ENCODE data around the gene TBX2.
"Not testable (repeated sequence)": the region's sequence is repeated elsewhere in the genome, so short reads cannot be mapped to it uniquely, and the experiment has no call there.

TBX2 gene

GRCh38 chr17:61399131-61400065 lies at the start of gene TBX2:
Gene TBX2 (plus strand): TSS chr17:61399843. CDS start chr17:61400177, 334 bp downstream.
- no peak for DNase-seq (ENCODE audit: low read depth in 2 of 2)

GRCh38 chr17:61351745-61352407 lies 47.8 kb upstream of the TBX2 start:
- no peak for DNase-seq (ENCODE audit: low read depth in 2 of 2)

DNA sequence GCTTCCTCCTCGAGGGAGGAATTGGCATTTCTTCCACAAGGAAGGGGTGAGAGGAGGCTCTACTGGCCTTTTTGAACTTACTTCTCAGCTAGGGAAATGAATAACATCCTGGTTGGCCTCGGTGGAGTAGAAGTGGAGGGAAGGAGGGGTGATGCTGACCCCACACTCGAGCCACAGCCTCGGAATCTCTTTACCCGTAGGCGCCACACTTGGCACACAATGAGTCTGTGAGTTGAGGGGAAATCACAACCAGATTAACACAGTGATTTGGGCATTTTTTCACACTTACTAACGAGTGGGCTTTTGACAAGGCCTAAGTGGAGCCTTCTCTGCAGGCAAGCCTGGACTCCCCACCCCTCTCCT lies 47.3 kb upstream of the TBX2 start:
- DNase-seq (ENCODE audit: low read depth in 2 of 2), result no peak

- no peak for DNase-seq (ENCODE audit: low read depth in 2 of 2)
Observed at GRCh38 chr17:61352781-61353491, 46.7 kb upstream of the TBX2 start.

- no peak for DNase-seq (ENCODE audit: low read depth in 2 of 2)
Observed at GRCh38 chr17:61353615-61354014, 46.0 kb upstream of the TBX2 start.

- no peak for DNase-seq (ENCODE audit: low read depth in 2 of 2)
Observed at GRCh38 chr17:61354895-61355874, 44.5 kb upstream of the TBX2 start.

DNA sequence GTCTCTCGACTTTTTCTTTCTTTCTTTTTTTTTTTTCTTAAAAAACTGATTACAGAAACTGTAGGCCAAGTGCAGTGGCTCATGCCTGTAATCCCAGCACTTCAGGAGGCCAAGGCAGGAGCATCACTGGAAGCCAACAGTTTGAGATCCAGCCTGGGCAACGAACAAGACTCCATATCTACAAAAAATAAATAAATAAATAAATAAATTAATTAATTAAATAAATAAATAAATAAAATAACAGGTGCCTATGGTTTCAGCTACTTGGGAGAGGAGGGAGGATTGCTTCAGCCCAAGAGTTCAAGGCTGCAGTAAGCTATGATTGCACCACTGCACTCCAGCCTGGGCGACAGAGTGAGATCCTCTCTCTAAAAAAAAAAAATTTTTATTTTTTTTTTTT lies 42.6 kb upstream of the TBX2 start:
- DNase-seq (ENCODE audit: low read depth in 2 of 2), result not testable (repeated sequence)

DNA sequence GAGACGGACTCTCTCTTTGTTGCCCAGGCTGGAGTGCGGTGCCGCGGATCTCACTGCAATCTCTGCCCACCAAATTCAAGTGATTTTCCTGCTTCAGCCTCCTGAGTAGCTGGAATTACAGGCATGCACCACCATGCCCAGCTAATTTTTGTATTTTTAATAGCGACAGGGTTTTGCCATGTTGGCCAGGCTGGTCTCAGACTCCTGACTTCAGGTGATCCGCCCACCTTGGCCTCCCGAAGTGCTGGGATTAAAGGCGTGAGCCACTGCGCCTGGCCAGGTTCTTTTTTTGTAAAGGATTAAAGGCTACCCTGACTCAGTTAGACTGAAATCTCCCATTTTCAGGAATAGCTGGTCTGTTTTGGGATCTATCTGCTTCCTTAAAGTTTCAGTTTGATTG lies 40.1 kb upstream of the TBX2 start:
- DNase-seq (ENCODE audit: low read depth in 2 of 2), result not testable (repeated sequence)

DNA sequence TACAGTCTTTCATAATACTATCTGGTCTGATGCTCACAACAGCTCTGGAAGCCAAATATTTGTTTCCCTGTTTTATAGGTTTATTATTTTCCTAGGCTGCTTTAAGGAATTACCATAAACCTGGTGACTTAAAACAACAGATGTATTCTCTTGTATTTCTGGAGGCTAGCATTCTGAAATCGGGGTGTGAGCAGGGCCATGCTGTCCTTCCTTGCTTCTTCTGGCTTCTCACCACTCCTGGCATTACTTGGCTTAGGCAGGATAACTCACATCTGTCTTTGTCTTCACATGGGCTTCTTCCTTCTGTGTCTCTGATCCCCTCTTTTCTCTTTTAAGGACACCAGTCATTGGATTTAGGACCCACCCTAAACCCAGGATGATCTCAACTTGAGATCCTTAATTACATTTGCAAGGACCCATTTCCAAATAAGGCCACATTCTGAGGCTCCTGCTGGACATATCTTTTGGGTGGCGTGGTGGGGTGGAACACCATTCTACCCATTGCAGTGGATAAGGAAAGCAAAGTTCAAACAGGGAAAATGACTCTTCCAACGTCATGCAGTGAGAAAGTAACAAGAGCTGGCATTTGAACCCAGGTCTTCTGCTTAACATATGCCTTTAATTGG lies 39.2 kb upstream of the TBX2 start:
- DNase-seq (ENCODE audit: low read depth in 2 of 2), result no peak

DNA sequence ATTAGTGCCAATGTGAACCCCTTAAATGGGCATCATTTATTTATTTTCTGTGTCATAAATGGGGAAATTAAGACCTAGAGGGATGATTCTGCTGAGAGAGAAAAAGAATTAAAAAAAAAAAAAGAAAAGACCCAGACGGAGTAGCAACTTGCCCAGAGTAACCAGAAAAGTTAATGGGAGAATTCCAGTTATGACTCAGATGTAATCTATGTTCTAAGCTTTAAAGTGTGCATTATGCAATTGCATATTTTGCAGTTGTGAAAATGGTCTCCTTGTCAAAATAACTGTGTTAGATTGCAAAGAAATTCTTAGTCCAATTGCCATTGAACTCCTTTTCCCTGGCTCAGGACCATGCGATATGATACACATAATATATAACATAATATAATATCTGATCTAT lies 38.6 kb upstream of the TBX2 start:
- DNase-seq (ENCODE audit: low read depth in 2 of 2), result no peak

- no peak for DNase-seq (ENCODE audit: low read depth in 2 of 2)
Observed at GRCh38 chr17:61362396-61362795, 37.2 kb upstream of the TBX2 start.

- DNase-seq (ENCODE audit: low read depth in 2 of 2), result no peak
Observed at GRCh38 chr17:61362852-61363600, 36.6 kb upstream of the TBX2 start.

- DNase-seq (ENCODE audit: low read depth in 2 of 2), result no peak
Observed at GRCh38 chr17:61363601-61364462, 35.8 kb upstream of the TBX2 start.

DNA sequence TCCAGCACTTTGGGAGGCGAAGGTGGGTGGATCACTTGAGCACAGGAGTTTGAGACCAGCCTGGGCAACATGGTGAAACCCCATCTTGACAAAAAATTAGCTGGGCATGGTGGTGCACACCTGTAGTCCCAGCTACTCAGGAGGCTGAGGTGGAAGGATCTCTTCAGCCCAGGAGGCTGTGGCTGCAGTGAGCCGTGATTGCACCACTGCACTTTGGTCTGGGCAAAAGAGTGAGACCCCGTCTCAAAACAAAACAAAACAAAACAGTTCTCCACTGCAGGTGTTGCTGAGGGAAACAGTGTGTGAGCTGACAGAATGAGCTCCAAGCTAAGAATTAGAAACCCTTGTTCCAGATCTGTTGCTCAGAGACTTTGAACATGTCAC lies 35.2 kb upstream of the TBX2 start:
- DNase-seq (ENCODE audit: low read depth in 2 of 2), result no peak

DNA sequence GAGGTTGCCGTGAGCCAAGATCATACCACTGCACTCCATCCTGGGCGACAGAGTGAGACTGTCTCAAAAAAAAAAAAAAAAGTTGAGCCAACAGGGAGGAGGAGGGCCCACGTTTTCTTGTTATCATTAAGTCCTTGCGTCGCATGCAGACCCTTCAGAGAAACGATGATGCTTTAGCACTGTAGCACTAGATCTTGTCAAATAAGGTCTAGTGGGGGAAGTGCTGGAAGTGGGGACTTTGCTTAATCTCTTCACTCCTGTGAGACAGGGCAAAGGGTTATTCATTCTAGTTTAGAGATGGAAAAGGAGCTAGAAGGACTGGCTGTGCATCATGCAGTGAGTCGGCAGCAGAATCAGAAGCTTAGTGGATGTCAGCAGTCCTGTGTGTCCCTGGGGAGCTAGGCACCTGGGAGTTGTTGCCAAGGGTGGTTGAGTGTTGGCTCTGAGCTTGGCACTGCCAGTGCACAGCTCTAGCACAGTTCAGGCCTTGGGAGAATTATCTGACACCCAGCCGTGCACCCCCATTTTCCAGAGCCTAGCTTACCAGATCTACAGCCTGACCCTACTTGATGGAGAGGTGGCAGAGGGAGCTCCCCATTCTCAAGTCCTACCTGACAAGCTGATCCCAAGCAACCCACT lies 33.4 kb upstream of the TBX2 start:
- DNase-seq (ENCODE audit: low read depth in 2 of 2), result no peak

GRCh38 chr17:61366715-61367413 lies 32.8 kb upstream of the TBX2 start:
- no peak for DNase-seq (ENCODE audit: low read depth in 2 of 2)

DNA sequence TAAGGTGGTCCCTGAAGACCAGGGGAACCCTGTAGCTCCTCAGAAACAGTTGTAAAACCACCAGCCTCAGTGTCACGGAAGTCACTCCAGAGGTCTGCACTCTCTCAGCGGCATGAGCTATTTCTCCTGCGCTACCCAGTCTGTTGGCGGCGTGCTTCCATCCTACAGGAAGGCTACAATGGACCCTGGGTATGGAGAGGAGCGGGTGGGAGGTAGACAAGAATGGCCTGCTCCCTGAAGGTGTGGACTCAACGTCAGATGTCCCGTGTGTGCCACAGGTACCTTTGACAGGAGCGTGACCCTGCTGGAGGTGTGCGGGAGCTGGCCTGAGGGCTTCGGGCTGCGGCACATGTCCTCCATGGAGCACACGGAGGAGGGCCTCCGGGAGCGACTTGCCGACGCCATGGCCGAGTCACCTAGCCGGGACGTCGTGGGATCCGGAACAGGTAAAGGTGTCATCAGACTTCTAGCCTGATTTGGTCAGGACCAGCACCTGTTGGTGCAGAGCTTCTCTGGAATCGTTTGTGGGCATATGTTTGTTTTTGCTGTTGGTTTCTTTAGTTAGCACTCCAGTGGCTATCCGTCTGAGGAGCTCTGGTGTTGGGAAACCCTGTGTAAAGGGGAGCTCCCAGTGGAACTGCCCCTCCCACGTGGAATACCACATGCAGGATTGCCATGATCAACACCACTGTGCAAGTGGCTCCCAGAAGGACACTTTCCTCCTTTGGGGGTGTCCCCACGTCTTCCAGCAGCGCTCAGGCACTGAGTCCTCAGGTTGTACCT lies 31.4 kb upstream of the TBX2 start:
- no peak for DNase-seq (ENCODE audit: low read depth in 2 of 2)

Data from stimulated activated CD8-positive, alpha-beta memory T cell treated with anti-CD3 and anti-CD28 coated beads, Interleukin-15, amount 100 ng/mL, for 4 hours (primary cell).